GM19239 (cell line): Measurements from ENCODE around the gene ADRA1B.
"Not testable (repeated sequence)": the region's sequence is repeated elsewhere in the genome, so short reads cannot be mapped to it uniquely, and the experiment has no call there.

Experiments used
- DNase-seq: peaks from one replicate; pipeline ENCODE4 v3.0.0; 2011; ENCODE audit warnings: low spot score; ENCODE audit not compliant: insufficient read length
- FAIRE-seq: peaks from 2 replicates; lab custom pipeline; 2011; peaks lifted over from hg19 to GRCh38; lab: Jason Lieb, UNC

The ADRA1B gene

GRCh38 chr5:159956074-159956473 is 39.8 kb downstream of the ADRA1B start:
- DNase-seq = no peak
- FAIRE-seq = peak; percentile 21

DNA sequence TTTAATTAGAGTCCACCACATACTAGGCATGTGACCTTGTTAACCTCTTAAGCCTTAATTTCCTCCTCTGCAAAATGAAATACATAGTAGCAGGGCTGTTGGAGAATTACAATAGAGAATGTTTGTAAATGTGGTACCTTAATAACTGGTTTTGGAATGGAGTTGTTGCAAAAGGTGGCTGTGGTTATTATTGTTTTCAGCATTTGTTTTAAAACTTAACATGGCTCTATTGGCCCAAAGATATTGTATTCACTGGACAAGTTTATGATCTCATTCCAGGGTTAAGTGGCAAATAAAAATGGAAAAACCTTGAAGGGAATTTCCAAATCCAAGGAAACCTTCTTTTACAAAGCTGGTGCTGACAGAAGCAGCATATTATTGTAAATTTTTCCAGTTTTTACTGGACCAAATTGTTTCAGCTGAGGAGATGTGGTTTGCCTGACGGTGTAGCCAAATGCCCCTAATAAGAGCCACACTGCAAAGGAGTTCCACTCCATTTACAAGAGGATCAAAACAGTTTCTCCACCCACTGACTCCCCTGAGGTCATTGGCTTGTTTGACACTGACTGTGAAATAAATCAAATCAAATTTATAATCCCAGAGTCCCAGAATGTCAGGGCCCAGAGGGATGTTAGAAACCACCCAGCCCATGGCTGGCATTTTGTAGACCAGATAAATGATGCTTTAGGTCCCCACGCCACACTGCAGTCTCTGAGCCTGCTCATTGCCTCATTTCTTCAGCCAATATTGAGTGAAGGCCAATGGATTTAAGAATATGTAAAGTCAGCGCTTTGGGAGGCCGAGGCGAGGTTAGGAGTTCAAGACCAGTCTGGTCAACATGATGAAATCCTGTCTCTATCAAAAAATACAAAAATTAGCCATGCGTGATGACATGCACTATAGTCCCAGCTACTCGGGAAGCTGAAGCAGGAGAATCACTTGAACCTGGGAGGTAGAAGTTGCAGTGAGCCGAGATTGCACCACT is 45.2 kb downstream of the ADRA1B start:
- FAIRE-seq (no peak), DNase-seq (no peak)

GRCh38 chr5:159962214-159962613 is 45.9 kb downstream of the ADRA1B start:
- no peak for DNase-seq
- no peak for FAIRE-seq

DNA sequence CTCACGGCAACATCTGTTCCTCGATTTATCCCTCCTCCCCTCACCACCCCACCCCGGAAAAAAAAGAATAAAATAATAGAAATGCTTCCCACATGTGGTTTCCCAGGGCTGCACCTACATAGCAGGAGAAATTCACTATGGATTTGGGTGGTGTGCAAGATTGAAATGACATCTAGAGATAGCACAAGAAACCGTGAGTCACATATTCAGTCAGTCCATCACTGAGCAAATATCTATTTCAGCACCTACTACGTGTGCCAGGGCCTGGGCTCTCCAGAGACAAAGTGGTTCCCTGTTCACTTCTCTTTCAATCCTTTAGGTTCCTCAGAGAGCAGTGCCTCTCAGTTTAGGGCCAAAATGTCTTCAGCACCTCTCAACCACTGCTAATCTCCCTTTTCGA is 47.7 kb downstream of the ADRA1B start:
- FAIRE-seq (no peak), DNase-seq (no peak)

DNA sequence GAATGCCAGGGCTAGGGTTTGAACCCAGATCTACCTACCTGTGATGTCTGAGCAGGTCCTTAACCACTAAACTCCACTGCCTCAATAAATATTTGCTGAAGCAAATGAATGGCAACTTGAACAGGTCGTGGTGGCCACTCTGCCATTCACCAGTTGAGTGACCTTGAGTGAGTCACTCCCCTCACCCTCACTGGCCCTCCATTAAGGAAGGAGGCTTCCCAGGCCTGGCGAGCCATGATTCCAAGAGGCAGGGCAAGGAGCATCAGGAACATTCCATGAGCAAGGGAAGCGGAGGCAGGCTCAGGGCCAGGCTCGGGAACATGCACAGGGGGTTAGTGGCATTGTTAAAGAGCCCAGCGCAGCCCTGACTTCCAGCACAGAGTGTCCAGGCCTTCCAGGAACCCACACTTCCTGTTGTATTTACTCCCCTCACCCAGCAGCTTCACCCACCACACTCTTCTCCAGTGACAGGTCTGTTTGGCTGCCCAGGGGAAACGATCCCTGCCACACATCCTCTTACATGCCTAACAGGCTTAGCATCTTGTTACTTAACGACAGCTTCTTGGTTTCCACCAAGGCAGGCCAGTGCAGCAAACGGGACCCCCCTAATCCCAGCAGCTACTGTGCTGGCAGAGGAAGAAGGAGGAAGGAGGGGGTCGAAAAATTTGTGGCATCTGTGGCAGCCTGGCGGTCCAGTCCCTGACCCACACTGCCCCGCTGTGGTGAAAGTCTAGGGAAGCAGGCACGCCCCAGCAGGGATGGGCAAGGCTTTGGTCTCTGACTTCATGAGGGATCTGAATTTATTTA is 49.0 kb downstream of the ADRA1B start:
- DNase-seq (no peak), FAIRE-seq (no peak)

DNA sequence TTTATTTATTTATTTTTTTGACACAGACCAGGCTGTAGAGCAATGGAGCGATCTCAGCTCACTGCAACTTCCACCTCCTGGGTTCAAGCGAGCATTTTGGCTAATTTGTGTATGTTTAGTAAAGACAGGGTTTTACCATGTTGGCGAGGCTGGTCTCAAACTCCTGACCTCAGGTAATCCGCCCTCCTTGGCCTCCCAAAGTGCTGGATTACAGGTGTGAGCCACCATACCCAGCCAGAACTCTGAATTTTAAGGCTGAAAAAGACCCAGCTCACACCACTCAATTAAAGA is 49.5 kb downstream of the ADRA1B start:
- not testable (repeated sequence) for DNase-seq, FAIRE-seq

- FAIRE-seq = no peak
Measured at GRCh38 chr5:159969966-159970365, 53.7 kb downstream of the ADRA1B start.

GRCh38 chr5:159971038-159971437 is 54.8 kb downstream of the ADRA1B start:
- no peak for DNase-seq
- no peak for FAIRE-seq

More at GRCh38 chr5:159969966-159970365, 53.7 kb downstream of the ADRA1B start:
- DNase-seq = no peak

DNA sequence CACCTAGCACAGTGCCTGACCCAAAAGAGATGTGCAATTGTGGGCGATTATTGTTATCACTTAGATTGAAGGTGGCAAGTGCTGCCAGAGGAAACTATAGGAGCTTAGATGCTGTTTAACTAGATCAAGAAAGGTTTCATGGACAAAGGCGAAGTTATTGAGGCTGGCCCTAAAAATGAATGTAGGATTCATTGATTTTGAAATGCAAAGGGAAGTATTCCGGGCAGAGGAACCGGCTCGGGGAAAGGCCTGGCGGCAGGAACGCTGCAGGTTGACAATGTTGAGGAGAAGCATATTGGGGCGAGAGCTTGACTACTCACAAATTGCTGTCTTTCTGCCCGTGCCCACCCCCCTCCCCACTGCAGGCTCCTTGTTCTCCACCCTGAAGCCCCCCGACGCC is 55.2 kb downstream of the ADRA1B start:
- DNase-seq (no peak), FAIRE-seq (no peak)

GRCh38 chr5:159971931-159972461 is 55.7 kb downstream of the ADRA1B start:
- no peak for DNase-seq
- no peak for FAIRE-seq

GRCh38 chr5:159972538-159973362 is 56.5 kb downstream of the ADRA1B start:
- DNase-seq (no peak), FAIRE-seq (no peak)

- no peak for FAIRE-seq
- DNase-seq = no peak
Measured at GRCh38 chr5:159975462-159976019, 59.3 kb downstream of the ADRA1B start.

GRCh38 chr5:159976921-159977320 is 60.6 kb downstream of the ADRA1B start:
- DNase-seq = no peak
- FAIRE-seq = no peak

DNA sequence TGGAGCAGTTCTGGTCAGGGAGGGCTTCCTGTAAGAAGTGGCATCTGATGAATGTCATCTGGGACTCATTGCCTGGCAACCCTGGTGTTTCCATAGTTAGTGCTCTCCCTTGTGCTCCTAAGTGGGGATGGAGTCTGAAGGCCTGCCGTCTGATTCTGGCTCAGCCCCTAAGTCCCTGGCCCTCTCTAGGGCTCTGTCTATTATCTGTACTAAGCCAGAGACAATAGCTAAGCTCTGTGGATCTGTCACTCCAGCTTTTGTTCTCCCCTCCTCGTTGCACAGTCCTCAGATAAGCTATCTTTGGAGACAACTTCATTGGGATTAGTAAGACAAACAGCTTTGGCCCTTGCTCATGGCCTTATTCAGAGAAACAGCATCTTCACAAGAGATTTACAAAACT is 62.1 kb downstream of the ADRA1B start:
- DNase-seq (no peak), FAIRE-seq (no peak)

DNA sequence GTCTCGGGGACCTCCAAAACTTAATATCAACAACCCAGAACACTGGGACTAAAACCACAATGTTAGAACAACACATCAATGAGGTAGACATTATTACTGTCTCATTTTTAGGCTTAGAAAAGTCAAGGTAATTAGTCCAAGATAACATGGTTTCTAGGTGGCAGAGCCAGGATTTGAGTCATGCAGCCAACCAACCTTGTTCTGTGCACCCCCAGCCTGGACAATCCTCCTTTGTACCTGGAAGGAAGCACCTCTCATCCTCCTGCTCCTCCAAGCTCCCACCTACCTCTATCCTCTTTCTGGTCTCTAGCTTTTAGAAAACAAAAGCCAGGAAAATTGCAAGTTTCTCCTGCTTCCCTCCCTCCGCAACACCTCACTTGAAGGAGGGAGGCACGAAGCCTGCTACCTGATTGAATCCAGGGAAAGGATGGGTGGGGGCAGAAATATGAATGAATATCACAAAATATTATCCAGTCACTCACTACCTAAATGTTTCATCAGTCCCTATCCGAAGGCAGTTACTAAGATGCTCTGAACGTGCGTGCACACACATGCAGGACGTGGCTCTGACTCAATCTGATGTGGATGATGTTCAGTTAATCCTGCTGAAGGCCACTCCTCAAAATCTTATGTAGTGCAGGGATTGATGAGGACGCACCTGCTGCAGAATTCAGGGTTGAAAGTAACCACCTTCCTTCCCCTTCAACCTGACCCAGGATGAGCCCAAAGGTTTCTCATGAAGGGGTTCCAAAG is 66.3 kb downstream of the ADRA1B start:
- FAIRE-seq (no peak), DNase-seq (no peak)

GRCh38 chr5:159987031-159987674 is 70.9 kb downstream of the ADRA1B start:
- peak; percentile 71 for FAIRE-seq
- peak; percentile 79 for DNase-seq

DNA sequence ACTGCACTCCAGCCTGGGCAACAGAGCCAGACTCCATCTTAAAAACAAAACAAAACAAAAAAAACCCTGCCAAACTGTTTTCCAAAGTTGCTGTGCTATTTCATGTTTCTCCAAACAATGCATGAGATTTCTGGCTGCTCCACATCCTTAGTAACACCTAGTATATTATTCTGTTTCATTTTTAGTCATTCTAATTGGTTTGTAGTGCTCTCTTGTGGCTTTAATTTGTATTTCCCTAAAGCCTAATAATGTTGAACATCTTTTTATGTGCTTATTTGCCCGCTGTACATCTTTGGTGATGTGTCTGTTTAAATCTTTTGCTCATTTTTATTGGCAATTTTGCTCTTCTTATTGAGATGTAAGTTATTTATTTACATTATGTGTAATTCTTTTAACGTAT is 74.2 kb downstream of the ADRA1B start:
- FAIRE-seq = no peak
- DNase-seq = no peak

GRCh38 chr5:159992566-159992965 is 76.3 kb downstream of the ADRA1B start:
- FAIRE-seq (no peak), DNase-seq (no peak)

DNA sequence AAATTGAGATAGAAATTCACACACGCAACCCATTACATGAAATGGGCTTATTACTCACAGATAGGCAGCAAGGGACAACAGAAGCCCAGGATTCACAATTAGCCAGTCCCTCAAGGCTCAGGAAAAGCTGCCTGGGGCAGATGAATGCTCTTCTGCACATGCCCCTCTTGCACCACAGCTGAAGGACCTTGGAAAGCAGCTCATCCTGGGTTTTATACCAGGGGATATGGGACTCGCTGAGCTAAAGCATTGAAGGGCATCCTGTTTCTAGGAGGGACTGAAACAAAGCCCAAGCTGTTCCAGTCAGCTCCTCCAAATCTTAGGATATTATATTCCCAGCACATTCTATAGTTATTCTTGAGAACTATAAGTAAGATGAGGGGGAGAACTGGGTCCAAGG is 76.9 kb downstream of the ADRA1B start:
- FAIRE-seq (no peak), DNase-seq (no peak)
